HG02759 (cell line): ENCODE results near the gene PTER.

ENCODE experiments used
- ATAC-seq: cut with Tn5 transposase; IDR thresholded peaks from one replicate; pipeline ENCODE4 v1.9.1; 2021; ENCODE audit warnings: mild to moderate bottlenecking, moderate library complexity; ENCODE audit not compliant: unreplicated experiment

The PTER gene

DNA sequence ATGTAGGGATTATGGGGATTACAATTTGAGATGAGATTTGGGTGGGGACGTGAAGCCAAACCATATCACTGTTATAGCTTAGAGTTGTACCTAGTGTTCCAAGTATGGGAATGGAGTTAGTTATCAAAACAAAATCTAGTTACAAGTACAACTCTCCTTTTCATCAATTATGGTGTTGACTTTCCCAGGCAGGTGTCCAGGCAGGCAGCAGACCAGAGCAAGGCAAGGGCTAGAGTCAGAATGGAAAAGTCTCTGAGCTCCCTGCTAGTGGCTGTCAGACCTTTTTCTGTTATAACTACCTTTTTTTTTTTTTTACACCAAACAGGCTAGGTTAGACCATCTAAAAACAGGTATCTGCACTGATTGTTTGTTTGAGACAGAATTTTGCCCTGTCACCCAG lies 29.2 kb downstream of the PTER start:
- no peak for ATAC-seq

GRCh38 chr10:16470747-16471146 lies 33.9 kb downstream of the PTER start:
- no peak for ATAC-seq

- no peak for ATAC-seq
These were observed 36.0 kb downstream of the PTER start for GRCh38 chr10:16472828-16473227.

GRCh38 chr10:16477757-16478156 lies 40.9 kb downstream of the PTER start:
- ATAC-seq = no peak

DNA sequence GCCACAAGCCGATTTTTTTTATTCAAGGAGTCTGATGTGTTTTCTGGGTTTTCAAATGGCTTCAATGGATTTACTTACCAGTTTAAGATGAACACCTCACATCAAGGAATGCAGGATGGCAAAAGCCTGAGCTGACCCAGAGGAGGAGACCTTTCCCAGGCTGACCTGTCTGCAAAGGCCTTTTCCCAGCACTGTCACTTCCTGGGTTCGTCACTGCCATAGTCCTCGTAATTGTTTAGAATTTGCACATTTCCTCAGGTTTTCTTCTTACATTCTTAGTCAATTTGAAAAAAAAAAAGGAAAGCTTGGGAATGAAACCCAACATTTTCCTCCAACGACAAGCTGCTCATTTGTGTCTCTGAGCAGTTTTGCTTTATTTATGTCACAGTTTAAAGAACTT lies 42.0 kb downstream of the PTER start:
- no peak for ATAC-seq

DNA sequence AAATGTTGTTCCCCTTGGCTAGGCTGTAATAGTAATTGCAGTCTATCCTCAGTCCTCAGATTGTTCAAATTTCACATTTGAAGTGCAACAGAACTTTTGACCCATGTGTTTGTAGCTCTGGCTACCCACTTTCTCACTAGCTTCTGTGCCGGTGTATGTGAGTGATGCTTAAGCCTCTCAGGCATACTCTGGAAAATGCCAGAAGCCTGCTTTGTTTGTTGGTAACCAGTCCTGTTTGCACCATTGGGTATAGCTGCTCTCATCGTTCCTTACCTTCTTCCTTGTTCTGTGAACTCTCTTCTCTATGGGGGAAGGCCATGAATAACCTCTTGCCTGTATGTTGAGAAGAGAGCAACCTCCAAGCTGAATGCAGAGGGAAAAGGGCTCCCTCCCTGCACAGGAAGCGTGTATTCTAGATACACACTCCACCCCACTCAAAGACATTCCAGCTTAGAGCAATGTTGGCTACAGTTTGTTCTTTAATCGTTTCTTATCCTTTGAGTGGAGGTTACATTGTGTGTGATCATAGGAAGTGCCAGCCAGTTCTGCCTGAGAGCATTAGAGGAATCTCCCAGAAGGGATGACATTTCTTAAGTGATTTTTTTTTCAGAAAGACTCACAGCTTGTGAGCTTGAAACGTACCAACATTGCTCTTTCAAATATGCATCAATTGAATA lies 44.4 kb downstream of the PTER start:
- ATAC-seq = no peak

DNA sequence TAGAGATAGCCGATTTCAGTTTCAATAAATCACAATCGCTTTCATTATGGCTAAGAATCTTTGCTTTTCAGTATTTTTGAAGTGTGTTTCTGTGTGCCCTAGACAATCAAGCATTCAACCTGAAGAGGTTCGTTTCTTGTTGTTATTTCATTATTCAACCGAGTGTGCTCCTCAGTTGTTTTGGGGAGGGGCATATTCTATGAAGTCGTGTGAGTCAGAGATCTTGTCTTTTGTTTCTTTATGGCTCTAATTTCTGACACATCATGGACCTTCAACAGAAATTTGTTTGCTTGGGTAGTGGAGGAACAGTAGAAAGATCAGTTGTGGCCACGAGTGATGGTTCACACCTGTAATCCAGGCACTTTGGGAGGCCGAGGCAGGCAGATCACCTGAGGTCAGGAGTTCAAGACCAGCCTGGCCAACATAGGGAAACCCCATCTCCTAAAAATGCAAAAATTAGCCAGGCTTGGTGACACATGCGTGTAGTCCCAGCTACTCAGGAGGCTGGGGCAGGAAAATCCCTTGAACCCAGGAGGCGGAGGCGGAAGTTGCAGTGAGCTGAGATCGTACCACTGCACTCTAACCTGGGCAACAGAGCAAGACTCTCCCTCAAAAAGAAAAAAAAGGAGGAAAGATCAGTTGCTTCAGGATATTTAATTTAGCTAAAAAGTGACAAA lies 46.6 kb downstream of the PTER start:
- ATAC-seq = no peak

GRCh38 chr10:16490511-16490910 lies 53.7 kb downstream of the PTER start:
- ATAC-seq = no peak

GRCh38 chr10:16491933-16492332 lies 55.1 kb downstream of the PTER start:
- no peak for ATAC-seq

- no peak for ATAC-seq
These were observed 57.2 kb downstream of the PTER start for GRCh38 chr10:16493884-16494536.

DNA sequence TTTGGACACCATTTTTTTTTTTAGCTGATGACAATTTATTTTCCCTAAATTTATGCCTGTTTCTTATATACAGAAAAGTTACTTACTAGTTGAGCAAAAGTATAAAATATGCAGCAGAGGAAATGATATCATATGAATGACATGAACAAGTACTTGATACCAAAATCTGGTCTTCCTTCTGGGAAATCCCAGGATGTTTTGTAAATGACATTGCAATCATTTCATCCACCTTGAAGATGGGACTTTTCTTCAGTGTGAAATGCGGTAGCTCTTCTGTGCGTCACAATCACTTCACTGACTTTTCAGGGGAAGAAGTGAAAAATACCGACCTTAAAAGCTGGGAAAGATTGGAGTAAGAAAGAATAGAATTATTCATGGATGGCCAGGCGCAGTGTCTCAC lies 61.1 kb downstream of the PTER start:
- no peak for ATAC-seq

- no peak for ATAC-seq
These were observed 68.4 kb downstream of the PTER start for GRCh38 chr10:16505161-16505560.

GRCh38 chr10:16509996-16510395 lies 73.2 kb downstream of the PTER start:
- no peak for ATAC-seq

GRCh38 chr10:16510843-16511242 lies 74.0 kb downstream of the PTER start:
- ATAC-seq = no peak

DNA sequence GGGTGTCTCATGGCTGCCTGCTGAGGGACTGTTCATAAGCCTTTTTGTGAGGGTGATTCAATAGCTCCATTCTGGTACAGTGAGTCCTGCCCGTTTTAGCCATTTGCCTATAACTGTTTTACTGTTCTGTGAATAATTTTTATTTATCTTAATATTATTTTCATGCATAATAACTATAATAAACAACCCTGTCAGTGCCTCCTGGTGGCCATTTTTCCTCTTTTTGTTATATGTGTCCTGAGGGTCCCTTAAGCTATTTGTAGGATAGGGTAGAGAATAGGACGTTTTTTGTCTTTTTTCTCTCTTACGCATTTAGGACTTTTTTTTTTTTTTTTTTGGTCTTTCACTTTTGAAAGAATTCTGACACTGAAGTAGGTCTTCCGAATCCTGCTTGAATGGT lies 82.0 kb downstream of the PTER start:
- no peak for ATAC-seq

GRCh38 chr10:16519250-16519907 lies 82.6 kb downstream of the PTER start:
- ATAC-seq = no peak

DNA sequence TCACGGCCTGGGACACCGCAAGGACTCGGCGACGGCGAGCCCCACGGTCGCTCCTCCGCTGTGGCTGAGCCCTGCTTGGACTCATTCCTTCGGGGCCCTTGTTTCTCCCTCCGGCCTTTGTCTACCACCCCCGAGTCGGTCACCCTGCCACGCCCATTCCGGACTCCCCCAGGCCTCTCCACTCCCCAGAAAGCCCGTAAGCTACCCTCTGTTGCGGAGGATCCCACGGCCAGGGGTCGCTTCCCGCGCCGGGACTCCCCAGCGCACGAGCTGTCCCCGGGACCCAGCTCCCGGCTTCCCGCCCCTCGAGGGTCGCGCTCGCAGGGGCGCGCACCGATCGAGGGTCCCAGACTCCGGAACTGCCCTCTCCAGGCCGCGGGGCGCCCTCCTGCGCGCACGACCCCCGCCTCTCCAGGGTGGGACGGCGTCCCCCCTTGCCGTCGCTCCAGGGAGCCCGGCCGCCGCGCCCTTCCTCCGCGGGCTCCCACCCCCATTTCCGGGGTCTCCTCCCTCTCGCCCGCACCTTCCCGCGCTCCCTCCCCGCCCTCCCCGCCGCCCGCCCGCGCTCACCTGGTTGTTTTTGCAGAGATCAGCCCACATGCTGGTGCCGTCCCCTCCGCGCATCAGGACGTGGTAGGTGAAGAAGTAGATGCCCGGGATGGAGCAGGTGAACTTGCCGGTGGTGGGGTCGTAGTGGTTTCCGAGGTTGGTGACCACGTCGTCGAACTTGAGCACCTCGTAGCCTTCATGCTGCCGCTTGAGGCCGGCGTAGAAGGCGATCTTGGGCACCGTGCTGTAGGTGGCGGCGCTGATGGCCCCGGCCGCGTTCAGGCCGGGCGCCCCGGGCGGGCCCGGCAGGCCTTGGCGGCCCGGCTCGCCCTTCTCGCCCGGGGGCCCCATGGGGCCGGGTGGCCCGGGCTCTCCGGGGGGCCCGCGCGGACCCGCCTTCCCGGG lies 83.4 kb downstream of the PTER start:
- ATAC-seq = peak; percentile 32

- peak; percentile 63 for ATAC-seq
These were observed 84.1 kb downstream of the PTER start for GRCh38 chr10:16520900-16521299.

DNA sequence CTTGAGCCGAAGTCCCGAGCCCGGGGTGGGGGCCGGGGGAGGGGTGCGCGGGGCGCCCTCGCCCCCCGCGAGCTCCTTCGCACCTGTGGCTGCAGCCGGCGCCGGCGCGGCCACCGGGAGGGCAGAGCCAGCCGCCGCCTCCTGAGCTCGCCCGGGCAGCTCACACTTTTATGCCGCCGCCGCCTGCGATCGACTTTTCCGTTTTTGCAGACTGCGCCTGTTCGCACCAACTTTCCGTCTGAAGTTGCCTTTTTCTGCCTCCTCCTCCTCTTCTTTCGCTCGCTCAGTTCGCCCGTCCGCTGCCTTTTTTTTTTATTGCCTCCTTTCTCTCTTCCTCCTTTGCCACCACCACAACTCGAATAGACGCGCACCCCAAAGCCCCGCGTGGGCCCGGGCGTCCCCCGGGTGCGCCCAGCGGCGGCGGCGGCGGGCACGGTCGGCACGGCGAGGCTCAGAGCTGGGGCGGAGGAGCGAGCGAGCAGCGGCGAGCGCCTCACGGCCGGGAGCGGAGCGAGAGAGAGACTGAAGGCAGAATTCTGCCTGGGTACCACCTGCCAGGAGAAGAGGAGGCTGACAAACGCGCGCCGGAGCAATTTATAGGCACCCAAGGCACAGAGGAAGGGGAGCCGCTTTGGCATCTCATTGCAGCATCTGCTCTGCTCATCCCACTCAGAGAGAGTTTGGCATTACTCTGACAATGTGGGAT lies 84.7 kb downstream of the PTER start, which contains the start of gene C1QL3:
Gene C1QL3 (minus strand): TSS at position 569 of the 706 bp plus-strand sequence. CDS start 814 bp downstream, outside the sequence.
- peak; percentile 44 for ATAC-seq

- ATAC-seq = no peak
These were observed 90.6 kb downstream of the PTER start for GRCh38 chr10:16527452-16527851.
